Thyroid gland (tissue), 4 donors: ENCODE measurements around the gene EEA1. TPM values are rescaled to one million over a fixed set of nuclear protein-coding genes. Genes with fewer than 3 reads are reported as not detected.

Experiments
- DNase-seq, 2 donors: peaks; one replicate each; pipeline ENCODE4 v3.0.0-alpha.2; 2019
- H3K27ac ChIP-seq, 3 donors: fragments of 200-600 bp; sonication (generic); 1 replicate in 2 of 3; 2 replicates in 1 of 3; pipeline ENCODE4 v1.5.1; 2016 to 2019; ENCODE audit warnings: mild to moderate bottlenecking in 1 of 3, moderate library complexity in 1 of 3
- H3K27me3 ChIP-seq: fragments of 200-600 bp; sonication (generic); one replicate; pipeline ENCODE4 v1.5.1; 2019
- H3K36me3 ChIP-seq, 2 donors: fragments of 200-600 bp; sonication (generic); one replicate each; pipeline ENCODE4 v1.5.1; 2016 to 2019
- H3K4me1 ChIP-seq, 2 donors: fragments of 200-600 bp; sonication (generic); one replicate each; pipeline ENCODE4 v1.5.1; 2017 to 2019
- H3K4me3 ChIP-seq, 3 donors: fragments of 200-600 bp; sonication (generic); replicated peaks in 1 of 3; 1 replicate in 2 of 3; 2 replicates in 1 of 3; pipeline ENCODE4 v1.5.1; 2016; ENCODE audit warnings: mild to moderate bottlenecking in 1 of 3
- H3K9me3 ChIP-seq: fragments of 200-600 bp; sonication (generic); one replicate; pipeline ENCODE4 v1.5.1; 2017
- CTCF ChIP-seq, 6 experiments: fragments of 200-600 bp in 3 of 6; fragments of 450-650 bp in 3 of 6; sonication (generic) in 3 of 6; IDR thresholded peaks; one replicate each; pipeline ENCODE4 v1.5.1; 2016 to 2019; ENCODE audit warnings: antibody characterized with exemption in 6 of 6, mild to moderate bottlenecking in 2 of 6, inconsistent platforms in 1 of 6, moderate library complexity in 1 of 6
- POLR2A ChIP-seq, 2 donors: fragments of 450-650 bp; IDR thresholded peaks; one replicate each; pipeline ENCODE4 v1.6.1; 2017; ENCODE audit warnings: antibody characterized with exemption in 2 of 2, mild to moderate bottlenecking in 2 of 2, moderate library complexity in 1 of 2
- WGBS, 2 donors: methylation state at CpG; one replicate each; pipeline ENCODE4 v1.1.5; 2017; 5-methylcytosine and 5-hydroxymethylcytosine counted together
- intact Hi-C: fragments of 100-400 bp; cut with DNase I; formaldehyde crosslinking; loops from one replicate; pipeline ENCODE4 v1.15.1; 2023
- total RNA-seq, 4 donors: library from RNA; depleted of rRNA; stranded (reverse); fragments of >200 nt; gene quantifications; one replicate each; pipeline ENCODE4 v1.2.3, GENCODE V29; 2016

Gene EEA1
- total RNA-seq, 4 donors from 2014 or later: 16.0 to 21.8 (median 19.3) TPM

- H3K27ac ChIP-seq: no peak overlapping the region
- 90 to 95% methylated on average over 4 of the region's 4 CpGs for WGBS, 2 donors
- TF ChIP-seq POLR2A (IDR thresholded peaks at IDR 0.05) (no peak), CTCF (IDR thresholded peaks at IDR 0.05) (no peak)
- H3K4me1 ChIP-seq: no peaks in the 10 kb centered on the region
- no peaks in the 10 kb centered on the region for H3K9me3 ChIP-seq
- H3K36me3 ChIP-seq: no peaks in the 10 kb centered on the region
- no peak overlapping the region for H3K4me3 ChIP-seq
- no peak for DNase-seq
- H3K27me3 ChIP-seq: no peaks in the 10 kb centered on the region
- intact Hi-C loops: no loop called here
These were observed 9.5 kb upstream of the EEA1 start for GRCh38 chr12:92938638-92939037.

- TF ChIP-seq POLR2A (IDR thresholded peaks at IDR 0.05) (no peak), CTCF (IDR thresholded peaks at IDR 0.05) (no peak)
- Histone ChIP-seq H3K27ac (no peak overlapping the region), H3K4me3 (no peak overlapping the region), H3K36me3 (no peaks in the 10 kb centered on the region), H3K4me1 (no peaks in the 10 kb centered on the region), H3K9me3 (no peaks in the 10 kb centered on the region), H3K27me3 (no peaks in the 10 kb centered on the region)
- no peak for DNase-seq
- WGBS, 2 donors: 88 to 92% methylated on average over 3 of the region's 3 CpGs
- intact Hi-C loops: no loop called here
These were observed 8.9 kb upstream of the EEA1 start for GRCh38 chr12:92938018-92938417.

- Histone ChIP-seq H3K27ac (no peak overlapping the region), H3K4me1 (no peaks in the 10 kb centered on the region), H3K9me3 (no peaks in the 10 kb centered on the region), H3K4me3 (no peak overlapping the region), H3K27me3 (no peaks in the 10 kb centered on the region), H3K36me3 (no peaks in the 10 kb centered on the region)
- no peak for DNase-seq
- no peak for TF ChIP-seq CTCF (IDR thresholded peaks at IDR 0.05)
- TF ChIP-seq POLR2A (IDR thresholded peaks at IDR 0.05): no peak
- WGBS, 2 donors: 87 to 91% methylated on average over 3 of the region's 3 CpGs
- intact Hi-C loops: no loop called here
These were observed 4.5 kb upstream of the EEA1 start for GRCh38 chr12:92933606-92934005.

GRCh38 chr12:92930421-92930820 is 1.3 kb upstream of the EEA1 start:
- Histone ChIP-seq H3K36me3 (no peaks in the 10 kb centered on the region), H3K9me3 (no peaks in the 10 kb centered on the region)
- TF ChIP-seq POLR2A (IDR thresholded peaks at IDR 0.05): no peak
- TF ChIP-seq CTCF (IDR thresholded peaks at IDR 0.05): no peak

GRCh38 chr12:92929983-92930382 is 888 bp upstream of the EEA1 start:
- Histone ChIP-seq H3K36me3 (no peaks in the 10 kb centered on the region), H3K4me3 (peak overlapping the region in 2 of 3 donors; percentile 55 to 63), H3K27me3 (no peaks in the 10 kb centered on the region), H3K4me1 (peaks cover 11 to 12% of the 10 kb centered on the region in 2 donors), H3K27ac (peak overlapping the region; percentile 87 to 97 (median 89)), H3K9me3 (no peaks in the 10 kb centered on the region)
- intact Hi-C loops: no loop called here
- 12 to 14% methylated on average over 9 of the region's 9 CpGs for WGBS, 2 donors
- TF ChIP-seq CTCF (IDR thresholded peaks at IDR 0.05) (no peak), POLR2A (IDR thresholded peaks at IDR 0.05) (no peak)
- no peak for DNase-seq

More at GRCh38 chr12:92930421-92930820, 1.3 kb upstream of the EEA1 start:
- peak overlapping the region in 1 of 3 donors; percentile 97 for H3K27ac ChIP-seq
- WGBS, 2 donors: 86 to 87% methylated on average over 3 of the region's 3 CpGs
- H3K4me1 ChIP-seq: peaks cover 11 to 12% of the 10 kb centered on the region in 2 donors
- no peaks in the 10 kb centered on the region for H3K27me3 ChIP-seq
- intact Hi-C loops: no loop called here
- no peak for DNase-seq
- no peak overlapping the region for H3K4me3 ChIP-seq
